Mesenchymal stem cell (in vitro differentiated cells and primary cell): ENCODE measurements around the gene GALNT7.

Source experiments
- DNase-seq: peaks from one replicate; pipeline ENCODE4 v3.0.0-alpha.2; 2013
- H2AFZ ChIP-seq: one replicate; pipeline ENCODE4 v1.6.1; 2013; ENCODE audit warnings: low read depth, mild to moderate bottlenecking, control low read depth, inconsistent platforms, low read length, moderate library complexity
- H2AK5ac ChIP-seq: 2 replicates; pipeline ENCODE4 v1.6.1; 2013; ENCODE audit warnings: low read length, moderate library complexity, mild to moderate bottlenecking, inconsistent platforms; ENCODE audit not compliant: severe bottlenecking
- H2BK120ac ChIP-seq: one replicate; pipeline ENCODE4 v1.6.1; 2013; ENCODE audit warnings: low read depth, mild to moderate bottlenecking, inconsistent platforms, low read length, moderate library complexity
- H2BK12ac ChIP-seq, 2 experiments: one replicate each; pipeline ENCODE4 v1.6.1; 2013; ENCODE audit warnings: inconsistent platforms in 2 of 2, low read length in 2 of 2, mild to moderate bottlenecking in 2 of 2, moderate library complexity in 2 of 2, control low read depth in 1 of 2
- H2BK15ac ChIP-seq: one replicate; pipeline ENCODE4 v1.6.1; 2013; ENCODE audit warnings: mild to moderate bottlenecking, low read depth, inconsistent platforms; ENCODE audit not compliant: poor library complexity, severe bottlenecking
- H2BK5ac ChIP-seq: 2 replicates; pipeline ENCODE4 v1.6.1; 2013; ENCODE audit warnings: low read depth, mild to moderate bottlenecking, low read length, control low read depth, inconsistent platforms; ENCODE audit not compliant: poor library complexity, severe bottlenecking
- H3K14ac ChIP-seq, 2 experiments: one replicate each; pipeline ENCODE4 v1.6.1; 2013; ENCODE audit warnings: inconsistent platforms in 2 of 2, low read length in 2 of 2, control low read depth in 1 of 2, mild to moderate bottlenecking in 1 of 2, moderate library complexity in 1 of 2
- H3K18ac ChIP-seq, 2 experiments: one replicate each; pipeline ENCODE4 v1.6.1; 2013; ENCODE audit warnings: inconsistent platforms in 2 of 2, low read length in 2 of 2, control low read depth in 1 of 2, low read depth in 1 of 2, mild to moderate bottlenecking in 1 of 2
- H3K23ac ChIP-seq, 2 experiments: one replicate each; pipeline ENCODE4 v1.6.1; 2013; ENCODE audit warnings: inconsistent platforms in 2 of 2, low read length in 2 of 2, mild to moderate bottlenecking in 2 of 2, moderate library complexity in 2 of 2, control low read depth in 1 of 2
- H3K27ac ChIP-seq: 2 replicates; pipeline ENCODE4 v1.5.1; 2013; ENCODE audit warnings: mild to moderate bottlenecking, moderate library complexity, low read length, control low read depth, inconsistent platforms; ENCODE audit not compliant: poor library complexity, severe bottlenecking
- H3K27me3 ChIP-seq, 2 experiments: 2 replicates each; pipeline versions ENCODE4 v1.6.1 to v1.7.0; 2013; ENCODE audit warnings: low read length in 2 of 2, mild to moderate bottlenecking in 2 of 2, moderate library complexity in 2 of 2, control low read depth in 1 of 2, inconsistent platforms in 1 of 2; ENCODE audit not compliant: control insufficient read depth in 1 of 2, insufficient read depth in 1 of 2
- H3K36me3 ChIP-seq, 2 experiments: 2 replicates each; pipeline versions ENCODE4 v1.6.1 to v1.7.0; 2013; ENCODE audit warnings: low read length in 2 of 2, control low read depth in 1 of 2, inconsistent platforms in 1 of 2, low read depth in 1 of 2, mild to moderate bottlenecking in 1 of 2; ENCODE audit not compliant: insufficient read depth in 2 of 2, control insufficient read depth in 1 of 2
- H3K4ac ChIP-seq, 2 experiments: one replicate each; pipeline ENCODE4 v1.6.1; 2013; ENCODE audit warnings: inconsistent platforms in 2 of 2, low read length in 2 of 2, mild to moderate bottlenecking in 2 of 2, moderate library complexity in 2 of 2, control low read depth in 1 of 2, low read depth in 1 of 2
- H3K4me1 ChIP-seq: 2 replicates; pipeline ENCODE4 v1.6.1; 2013; ENCODE audit warnings: low read depth, low read length, control low read depth; ENCODE audit not compliant: control insufficient read depth, insufficient read depth
- H3K4me2 ChIP-seq: 2 replicates; pipeline ENCODE4 v1.6.1; 2013; ENCODE audit warnings: low read length, mild to moderate bottlenecking, inconsistent platforms; ENCODE audit not compliant: poor library complexity, severe bottlenecking
- H3K4me3 ChIP-seq, 2 experiments: 2 replicates each; pipeline versions ENCODE4 v1.5.1 to v1.7.0; 2013; ENCODE audit warnings: low read length in 2 of 2, mild to moderate bottlenecking in 2 of 2, control low read depth in 1 of 2, low read depth in 1 of 2; ENCODE audit not compliant: insufficient read depth in 1 of 2
- H3K79me1 ChIP-seq: replicated peaks from 2 replicates; pipeline ENCODE4 v1.6.1; 2013; ENCODE audit warnings: mild to moderate bottlenecking, control low read depth, low read length, inconsistent platforms; ENCODE audit not compliant: poor library complexity, severe bottlenecking
- H3K9ac ChIP-seq: 2 replicates; pipeline ENCODE4 v1.7.0; 2013; ENCODE audit warnings: mild to moderate bottlenecking, low read length, moderate library complexity
- H3K9me3 ChIP-seq: 2 replicates; pipeline ENCODE4 v1.7.0; 2013; ENCODE audit warnings: mild to moderate bottlenecking, low read length; ENCODE audit not compliant: control insufficient read depth
- H4K8ac ChIP-seq: one replicate; pipeline ENCODE4 v1.6.1; 2013; ENCODE audit warnings: inconsistent platforms, mild to moderate bottlenecking, low read length, moderate library complexity
- H4K91ac ChIP-seq: one replicate; pipeline ENCODE4 v1.6.1; 2013; ENCODE audit warnings: mild to moderate bottlenecking, low read length, inconsistent platforms
- WGBS: methylation state at CpG from one replicate; pipeline ENCODE4 v1.1.7; 2013; ENCODE audit warnings: mixed read lengths; 5-methylcytosine and 5-hydroxymethylcytosine counted together

GALNT7 gene

GRCh38 chr4:173291899-173292298, 123.3 kb downstream of the GALNT7 start:
- Histone ChIP-seq H2BK12ac (no peak overlapping the region), H4K8ac (no peak overlapping the region), H2AFZ (no peak overlapping the region), H2BK15ac (no peak overlapping the region), H3K4me2 (no peak overlapping the region), H3K9me3 (peaks cover 7% of the 10 kb centered on the region), H3K4me3 (no peak overlapping the region), H3K9ac (no peak overlapping the region), H2AK5ac (no peak overlapping the region), H3K79me1 (peaks cover 30% of the 10 kb centered on the region), H3K36me3 (peaks cover 4 to 12% of the 10 kb centered on the region in 2 experiments), H3K27me3 (no peaks in the 10 kb centered on the region), H3K4ac (no peak overlapping the region), H2BK5ac (no peak overlapping the region), H3K18ac (no peak overlapping the region), H4K91ac (no peak overlapping the region), H3K14ac (no peak overlapping the region), H2BK120ac (no peak overlapping the region), H3K4me1 (no peaks in the 10 kb centered on the region), H3K23ac (no peak overlapping the region), H3K27ac (no peak overlapping the region)
- WGBS = 95% methylated on average over 2 of the region's 5 CpGs
- no peak for DNase-seq

- H3K4ac ChIP-seq = no peak overlapping the region
- 94% methylated on average over 7 of the region's 7 CpGs for WGBS
Observed at GRCh38 chr4:173293663-173294062, 125.1 kb downstream of the GALNT7 start.

GRCh38 chr4:173294444-173294843, 125.8 kb downstream of the GALNT7 start:
- peaks cover 8 to 13% of the 10 kb centered on the region in 2 experiments for H3K36me3 ChIP-seq
- no peak overlapping the region for H4K91ac ChIP-seq
- no peak overlapping the region for H2BK120ac ChIP-seq
- no peak overlapping the region for H4K8ac ChIP-seq
- peaks cover 17% of the 10 kb centered on the region for H3K79me1 ChIP-seq
- no peak overlapping the region for H3K14ac ChIP-seq
- no peak overlapping the region for H3K4ac ChIP-seq
- H2BK15ac ChIP-seq = no peak overlapping the region
- no peak overlapping the region for H2AK5ac ChIP-seq
- no peak overlapping the region for H3K9ac ChIP-seq
- H3K9me3 ChIP-seq = no peaks in the 10 kb centered on the region
- H3K27ac ChIP-seq = no peak overlapping the region
- H3K23ac ChIP-seq = no peak overlapping the region
- no peak overlapping the region for H3K4me3 ChIP-seq
- no peak overlapping the region for H2BK12ac ChIP-seq
- no peak overlapping the region for H2BK5ac ChIP-seq
- no peak overlapping the region for H3K18ac ChIP-seq
- 100% methylated on average over 1 of the region's 1 CpG for WGBS
- H3K27me3 ChIP-seq = no peaks in the 10 kb centered on the region
- no peak for DNase-seq
- no peak overlapping the region for H3K4me2 ChIP-seq
- no peak overlapping the region for H2AFZ ChIP-seq
- H3K4me1 ChIP-seq = no peaks in the 10 kb centered on the region

More at GRCh38 chr4:173293663-173294062, 125.1 kb downstream of the GALNT7 start:
- peak overlapping the region; percentile 50 for H4K8ac ChIP-seq
- no peaks in the 10 kb centered on the region for H3K4me1 ChIP-seq
- no peak for DNase-seq
- peaks cover 9 to 13% of the 10 kb centered on the region in 2 experiments for H3K36me3 ChIP-seq
- no peak overlapping the region for H2AFZ ChIP-seq
- H3K27ac ChIP-seq = no peak overlapping the region
- H2BK12ac ChIP-seq = no peak overlapping the region
- no peak overlapping the region for H2BK120ac ChIP-seq
- H3K4me2 ChIP-seq = no peak overlapping the region
- H3K14ac ChIP-seq = no peak overlapping the region
- H3K9ac ChIP-seq = no peak overlapping the region
- no peak overlapping the region for H4K91ac ChIP-seq
- no peak overlapping the region for H3K4me3 ChIP-seq
- no peak overlapping the region for H2BK15ac ChIP-seq
- H2AK5ac ChIP-seq = no peak overlapping the region
- no peak overlapping the region for H2BK5ac ChIP-seq
- no peak overlapping the region for H3K18ac ChIP-seq
- no peak overlapping the region for H3K23ac ChIP-seq
- H3K27me3 ChIP-seq = no peaks in the 10 kb centered on the region
- H3K9me3 ChIP-seq = no peaks in the 10 kb centered on the region
- H3K79me1 ChIP-seq = peaks cover 24% of the 10 kb centered on the region

- H2BK15ac ChIP-seq = no peak overlapping the region
- H3K4me1 ChIP-seq = peaks cover 7% of the 10 kb centered on the region
- H3K9ac ChIP-seq = peak overlapping the region; percentile 76
- no peak overlapping the region for H3K4ac ChIP-seq
- peaks cover 16% of the 10 kb centered on the region for H3K79me1 ChIP-seq
- H2BK120ac ChIP-seq = no peak overlapping the region
- no peak overlapping the region for H3K14ac ChIP-seq
- H3K9me3 ChIP-seq = peaks cover 5% of the 10 kb centered on the region
- peaks cover 12 to 31% of the 10 kb centered on the region in 2 experiments for H3K36me3 ChIP-seq
- DNase-seq = peak; percentile 37
- peak overlapping the region; percentile 69 for H3K27ac ChIP-seq
- H3K23ac ChIP-seq = no peak overlapping the region
- H2BK5ac ChIP-seq = no peak overlapping the region
- 35% methylated on average over 3 of the region's 5 CpGs for WGBS
- H2AFZ ChIP-seq = no peak overlapping the region
- no peak overlapping the region for H4K91ac ChIP-seq
- no peak overlapping the region for H3K4me3 ChIP-seq
- no peaks in the 10 kb centered on the region for H3K27me3 ChIP-seq
- no peak overlapping the region for H2AK5ac ChIP-seq
- no peak overlapping the region for H3K4me2 ChIP-seq
- no peak overlapping the region for H4K8ac ChIP-seq
- H3K18ac ChIP-seq = no peak overlapping the region
- no peak overlapping the region for H2BK12ac ChIP-seq
Observed at GRCh38 chr4:173301518-173302201, 133.0 kb downstream of the GALNT7 start.
